GM12878 (cell line): ENCODE measurements around the gene SREK1. TPM values are rescaled to one million over a fixed set of nuclear protein-coding genes. Genes with fewer than 3 reads are reported as not detected.

ENCODE experiments used
- ATAC-seq: fragments of 200-7000 bp; cut with Tn5 transposase; 3 replicates; pipeline ENCODE4 v1.9.1; 2020; ENCODE audit warnings: mild to moderate bottlenecking, moderate library complexity
- BruUV-seq: library from RNA; stranded (reverse); fragments of 400-500 nt; replicated peaks from 2 replicates; lab custom pipeline; 2021; lab: Mats Ljungman, UMichigan
- CTCF ChIA-PET: fragments of 300-600 bp; sonication (Branson Sonifier 250); formaldehyde crosslinking; extraction: SDS; loops from one replicate; lab custom pipeline; 2021; ENCODE audit warnings: inconsistent platforms; lab: Yijun Ruan, JAX
- POLR2A ChIA-PET: fragments of 350-600 bp; formaldehyde crosslinking; extraction: SDS; loops from one replicate; lab custom pipeline; 2021; ENCODE audit warnings: inconsistent platforms; lab: Charles Lee
- RAD21 ChIA-PET: fragments of 300-600 bp; sonication (Branson Sonifier 250); formaldehyde crosslinking; loops from one replicate; lab custom pipeline; 2023; ENCODE audit warnings: antibody characterized with exemption; ENCODE audit not compliant: unreplicated experiment; lab: Charles Lee
- SMC1A ChIA-PET: fragments of 300-600 bp; sonication (Branson Sonifier 250); formaldehyde crosslinking; loops from one replicate; lab custom pipeline; 2023; ENCODE audit not compliant: unreplicated experiment, uncharacterized antibody; lab: Charles Lee
- DNase-seq: peaks from one replicate; pipeline ENCODE4 v3.0.0-alpha.2; 2011; ENCODE audit warnings: low read depth, low spot score
- FAIRE-seq: peaks from 3 replicates; lab custom pipeline; 2011; peaks lifted over from hg19 to GRCh38; lab: Jason Lieb, UNC
- H2AFZ ChIP-seq: 2 replicates; pipeline ENCODE4 v1.6.0; 2011; ENCODE audit warnings: low read depth, low read length, control low read depth; ENCODE audit not compliant: control insufficient read depth
- H3K27ac ChIP-seq: 2 replicates; pipeline ENCODE4 v1.5.1; 2011; ENCODE audit warnings: control low read depth; ENCODE audit not compliant: control insufficient read depth, insufficient read depth
- H3K27me3 ChIP-seq, 2 experiments: replicated peaks in 1 of 2; 2 replicates each; pipeline versions ENCODE4 v1.6.0 to v1.6.1; 2011; ENCODE audit warnings: low read length in 1 of 2; ENCODE audit not compliant: control insufficient read depth in 2 of 2, insufficient read depth in 2 of 2
- H3K36me3 ChIP-seq, 2 experiments: 2 replicates each; pipeline ENCODE4 v1.5.1; 2011; ENCODE audit warnings: low read length in 1 of 2; ENCODE audit not compliant: control insufficient read depth in 2 of 2, insufficient read depth in 2 of 2
- H3K4me1 ChIP-seq: 2 replicates; pipeline ENCODE4 v1.6.1; 2011; ENCODE audit warnings: mild to moderate bottlenecking, low read length, moderate library complexity, mixed read lengths; ENCODE audit not compliant: control insufficient read depth, insufficient read depth
- H3K4me2 ChIP-seq: 2 replicates; pipeline ENCODE4 v1.6.0; 2011; ENCODE audit warnings: control low read depth; ENCODE audit not compliant: control insufficient read depth, insufficient read depth
- H3K4me3 ChIP-seq: fragments of 200-600 bp; sonication (generic); 2 replicates; pipeline ENCODE4 v1.5.1; 2016
- H3K79me2 ChIP-seq: 2 replicates; pipeline ENCODE4 v1.6.0; 2011; ENCODE audit warnings: low read length; ENCODE audit not compliant: control insufficient read depth, insufficient read depth
- H3K9ac ChIP-seq: 2 replicates; pipeline ENCODE4 v1.8.0; 2011; ENCODE audit warnings: low read length, control low read depth, mixed read lengths; ENCODE audit not compliant: control insufficient read depth, insufficient read depth
- H3K9me3 ChIP-seq: replicated peaks from 3 replicates; pipeline ENCODE4 v1.5.1; 2011; ENCODE audit warnings: mild to moderate bottlenecking, low read length; ENCODE audit not compliant: control insufficient read depth, insufficient read depth
- H4K20me1 ChIP-seq: 2 replicates; pipeline ENCODE4 v1.6.0; 2011; ENCODE audit not compliant: control insufficient read depth, insufficient read depth
- HDAC6 ChIP-seq: fragments of 200-600 bp; sonication (generic); IDR thresholded peaks from one replicate; pipeline ENCODE4 v1.8.0; 2017; ENCODE audit warnings: antibody characterized with exemption; ENCODE audit not compliant: unreplicated experiment
- IKZF1 ChIP-seq: fragments of 450-650 bp; conservative IDR thresholded peaks from 2 replicates; pipeline ENCODE4 v1.6.1; 2017; ENCODE audit warnings: antibody characterized with exemption, mild to moderate bottlenecking
- MLLT1 ChIP-seq: fragments of 450-650 bp; IDR thresholded peaks from 2 replicates; pipeline ENCODE4 v1.6.1; 2016; ENCODE audit warnings: mild to moderate bottlenecking
- NFIC ChIP-seq: IDR thresholded peaks from 2 replicates; pipeline ENCODE4 v1.6.1; 2012; ENCODE audit warnings: low read depth, mild to moderate bottlenecking, inconsistent platforms, low read length, moderate library complexity
- SIN3A ChIP-seq: IDR thresholded peaks from 2 replicates; pipeline ENCODE4 v1.6.1; 2012; ENCODE audit warnings: low read depth, low read length, improper control_type of control experiment
- SRF ChIP-seq, 2 experiments: IDR thresholded peaks; 2 replicates each; pipeline ENCODE4 v1.6.1; 2011; ENCODE audit warnings: low read depth in 2 of 2, low read length in 2 of 2, mild to moderate bottlenecking in 1 of 2, moderate library complexity in 1 of 2
- WGBS: methylation state at CpG from one replicate; pipeline ENCODE4 v1.1.6; 2016; ENCODE audit warnings: low lambda C conversion rate; ENCODE audit not compliant: insufficient replicate concordance, insufficient coverage; ENCODE audit errors: missing lambda C conversion rate; 5-methylcytosine and 5-hydroxymethylcytosine counted together
- in situ Hi-C: fragments of 300-500 bp; cut with MboI; formaldehyde crosslinking; loops from 9 replicates; pipeline ENCODE4 v1.14.3; 2018; ENCODE audit warnings: mixed read lengths
- intact Hi-C: fragments of 100-400 bp; cut with micrococcal nuclease; formaldehyde crosslinking; loops from one replicate; pipeline ENCODE4 v1.14.2; 2022; ENCODE audit not compliant: unreplicated experiment
- polyA plus RNA-seq, 11 experiments: library from polyadenylated mRNA; depleted of rRNA in 4 of 11; unstranded in 6 of 11; stranded (reverse) in 5 of 11; fragments of >200 nt; fragmentation: Nextera tagmentation in 4 of 11; fragmentation: Illumina TruSeq in 1 of 11; extraction: Ambion mirVana in 4 of 11; extraction: Trizol in 1 of 11; gene quantifications; 1 replicate in 1 of 11; 2 replicates in 10 of 11; pipeline versions ENCODE4 v1.2.1 to v1.2.3, GENCODE V29; 2011 to 2016; ENCODE audit warnings: inconsistent platforms in 2 of 11, missing spikeins in 2 of 11, low read depth in 1 of 11
- total RNA-seq, 4 experiments: library from RNA; depleted of rRNA in 3 of 4; stranded (reverse); fragments of >200 nt in 3 of 4; fragmentation: Illumina TruSeq in 1 of 4; extraction: Trizol in 1 of 4; gene quantifications; 2 replicates each; pipeline versions ENCODE4 v1.2.1 to v1.2.3, GENCODE V29; 2013 to 2021
- TF ChIP-seq, protein P1 (sequence below): IDR thresholded peaks from 2 replicates; pipeline ENCODE4 v1.6.1; 2012; ENCODE audit warnings: low read depth, low read length, improper control_type of control experiment
- TF ChIP-seq, protein P2 (sequence below): IDR thresholded peaks from 2 replicates; pipeline ENCODE4 v1.6.1; 2011; ENCODE audit warnings: low read depth, mild to moderate bottlenecking, low read length, moderate library complexity, borderline replicate concordance; ENCODE audit errors: extremely low read depth

SREK1 gene
- total and polyA plus RNA-seq, 10 of the 15 experiments (the other 5 are each of a cell fraction or from before 2014, with no cell fraction given): 30.7 to 100 (median 61.5) TPM

- TF ChIP-seq, protein P1, sequence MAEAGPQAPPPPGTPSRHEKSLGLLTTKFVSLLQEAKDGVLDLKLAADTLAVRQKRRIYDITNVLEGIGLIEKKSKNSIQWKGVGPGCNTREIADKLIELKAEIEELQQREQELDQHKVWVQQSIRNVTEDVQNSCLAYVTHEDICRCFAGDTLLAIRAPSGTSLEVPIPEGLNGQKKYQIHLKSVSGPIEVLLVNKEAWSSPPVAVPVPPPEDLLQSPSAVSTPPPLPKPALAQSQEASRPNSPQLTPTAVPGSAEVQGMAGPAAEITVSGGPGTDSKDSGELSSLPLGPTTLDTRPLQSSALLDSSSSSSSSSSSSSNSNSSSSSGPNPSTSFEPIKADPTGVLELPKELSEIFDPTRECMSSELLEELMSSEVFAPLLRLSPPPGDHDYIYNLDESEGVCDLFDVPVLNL: no peak
- no peak for TF ChIP-seq NFIC
- TF ChIP-seq SIN3A: peak; percentile 73; the same call in 1 of the 2 replicates
These were observed 812 bp downstream of the SREK1 start (continued) for GRCh38 chr5:66144834-66145390.

- H3K4me1 ChIP-seq: peaks cover 4% of the 10 kb centered on the region; the same call in 1 of the 2 replicates
- 7% methylated on average over 8 of the region's 8 CpGs for WGBS
- FAIRE-seq (no peak), ATAC-seq (no peak), DNase-seq (no peak)
- ChIA-PET SMC1A (no interaction called here), CTCF (no interaction called here), RAD21 (no interaction called here), POLR2A (no interaction called here)
- H2AFZ ChIP-seq: no peak overlapping the region
- peak overlapping the region; percentile 85 for H3K9ac ChIP-seq
- H3K27me3 ChIP-seq: no peaks in the 10 kb centered on the region
- H4K20me1 ChIP-seq: no peaks in the 10 kb centered on the region; the same call in 1 of the 2 replicates
- intact Hi-C loops (loop anchor here (5.0 to 10.0 kb wide), 2 partner anchors 321 to 403 kb away; no protein-coding TSS in a partner anchor), in situ Hi-C loops (no loop called here)
- TF ChIP-seq IKZF1: no peak
- no peak for TF ChIP-seq SRF (IDR thresholded peaks at IDR 0.05; ENCODE audit: low read depth in 2 of 2, low read length in 2 of 2)
- TF ChIP-seq HDAC6: no peak
- TF ChIP-seq, protein P2, sequence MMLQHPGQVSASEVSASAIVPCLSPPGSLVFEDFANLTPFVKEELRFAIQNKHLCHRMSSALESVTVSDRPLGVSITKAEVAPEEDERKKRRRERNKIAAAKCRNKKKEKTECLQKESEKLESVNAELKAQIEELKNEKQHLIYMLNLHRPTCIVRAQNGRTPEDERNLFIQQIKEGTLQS: no peak
- peak; percentile 79; the same call in 1 of the 2 replicates for TF ChIP-seq MLLT1
- peak overlapping the region; percentile 94; the same call in 1 of the 2 replicates for H3K27ac ChIP-seq
- H3K4me2 ChIP-seq: peak overlapping the region; percentile 56
- H3K79me2 ChIP-seq: peaks cover 66% of the 10 kb centered on the region
- BruUV-seq: no TSS peak
- peaks cover 10% of the 10 kb centered on the region for H3K9me3 ChIP-seq
- peaks cover 0 to 14% of the 10 kb centered on the region in 2 experiments; a peak in 2 of 4 replicates for H3K36me3 ChIP-seq
- H3K4me3 ChIP-seq: peak overlapping the region; percentile 90
These were observed 1.6 kb downstream of the SREK1 start for GRCh38 chr5:66145737-66146136.
